AG09309 (cell line): ENCODE results near the gene ZG16B.

Experiments
- DNase-seq: peaks from one replicate; pipeline ENCODE4 v3.0.0-alpha.2; 2010; ENCODE audit warnings: low read depth
- H3K4me3 ChIP-seq: 2 replicates; pipeline ENCODE4 v1.5.1; 2011; ENCODE audit warnings: mild to moderate bottlenecking, low read depth, low read length, moderate library complexity; ENCODE audit not compliant: control insufficient read depth
- TF ChIP-seq, protein P1 (sequence below): IDR thresholded peaks from 2 replicates; pipeline ENCODE4 v1.5.1; 2011; ENCODE audit warnings: mild to moderate bottlenecking, low read depth, low read length, inconsistent platforms; ENCODE audit not compliant: insufficient read depth, control insufficient read depth; ENCODE audit errors: missing control alignments

ZG16B gene

DNA sequence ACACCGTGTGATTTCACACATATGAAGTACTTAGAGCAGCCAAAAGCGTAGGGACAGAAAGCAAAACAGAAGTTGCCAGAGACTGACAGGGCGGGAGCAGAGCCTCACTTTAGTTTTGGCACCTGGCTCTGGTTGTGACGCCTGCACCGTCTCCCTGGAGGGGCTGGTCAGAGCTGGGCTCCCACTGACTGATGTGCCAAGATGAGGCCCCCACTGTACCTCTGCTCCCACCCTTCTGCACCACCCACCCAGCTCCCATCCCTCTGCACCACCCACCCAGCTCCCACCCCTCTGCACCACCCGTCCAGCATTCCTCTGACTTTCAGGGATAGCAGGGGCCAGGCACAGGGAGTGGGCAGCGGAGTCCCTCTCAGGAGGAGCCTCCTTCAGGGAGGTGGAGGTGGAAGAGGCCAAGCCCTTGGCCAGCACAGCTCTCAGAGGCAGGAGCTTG lies 16.3 kb upstream of the ZG16B start:
- no peak for DNase-seq
- no peak overlapping the region for H3K4me3 ChIP-seq
- TF ChIP-seq, protein P1, sequence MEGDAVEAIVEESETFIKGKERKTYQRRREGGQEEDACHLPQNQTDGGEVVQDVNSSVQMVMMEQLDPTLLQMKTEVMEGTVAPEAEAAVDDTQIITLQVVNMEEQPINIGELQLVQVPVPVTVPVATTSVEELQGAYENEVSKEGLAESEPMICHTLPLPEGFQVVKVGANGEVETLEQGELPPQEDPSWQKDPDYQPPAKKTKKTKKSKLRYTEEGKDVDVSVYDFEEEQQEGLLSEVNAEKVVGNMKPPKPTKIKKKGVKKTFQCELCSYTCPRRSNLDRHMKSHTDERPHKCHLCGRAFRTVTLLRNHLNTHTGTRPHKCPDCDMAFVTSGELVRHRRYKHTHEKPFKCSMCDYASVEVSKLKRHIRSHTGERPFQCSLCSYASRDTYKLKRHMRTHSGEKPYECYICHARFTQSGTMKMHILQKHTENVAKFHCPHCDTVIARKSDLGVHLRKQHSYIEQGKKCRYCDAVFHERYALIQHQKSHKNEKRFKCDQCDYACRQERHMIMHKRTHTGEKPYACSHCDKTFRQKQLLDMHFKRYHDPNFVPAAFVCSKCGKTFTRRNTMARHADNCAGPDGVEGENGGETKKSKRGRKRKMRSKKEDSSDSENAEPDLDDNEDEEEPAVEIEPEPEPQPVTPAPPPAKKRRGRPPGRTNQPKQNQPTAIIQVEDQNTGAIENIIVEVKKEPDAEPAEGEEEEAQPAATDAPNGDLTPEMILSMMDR, result no peak

DNA sequence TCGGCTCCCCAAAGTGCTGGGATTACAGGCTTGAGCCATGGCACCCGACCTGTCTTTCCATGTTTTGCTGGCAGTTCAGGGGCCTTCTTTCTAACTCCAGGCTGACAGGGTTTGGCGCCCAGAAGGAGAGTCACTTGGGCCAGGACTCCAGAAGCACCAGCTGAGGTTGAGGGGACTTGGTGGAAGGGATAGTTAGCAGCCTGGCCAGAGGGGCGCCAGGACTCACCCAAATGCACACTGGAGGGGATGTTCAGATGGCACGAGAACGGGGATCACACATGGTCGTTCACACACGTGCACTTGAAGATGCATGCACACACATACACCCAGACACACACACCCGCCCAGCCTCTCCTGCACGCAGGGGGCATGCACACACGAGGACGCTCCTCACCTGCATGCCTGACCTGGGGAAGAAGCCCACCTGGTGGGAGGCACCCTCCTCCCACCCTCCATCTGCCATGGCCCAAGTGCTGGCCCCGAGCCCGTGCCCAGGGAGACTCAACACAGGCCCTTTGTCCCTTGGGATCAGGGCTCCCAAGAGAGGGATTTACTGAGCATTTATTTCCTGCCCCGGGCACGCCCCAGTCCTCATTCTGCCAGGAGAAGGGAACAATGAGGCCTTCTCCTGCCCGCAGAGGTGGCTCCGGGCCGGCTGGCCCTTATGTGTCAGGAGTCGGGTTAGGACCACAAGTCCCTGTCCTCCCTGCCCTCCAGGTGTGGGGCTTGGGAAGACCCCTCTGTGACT lies 15.4 kb upstream of the ZG16B start:
- DNase-seq, result no peak
- TF ChIP-seq, protein P1, result no peak
- H3K4me3 ChIP-seq, result no peak overlapping the region

DNA sequence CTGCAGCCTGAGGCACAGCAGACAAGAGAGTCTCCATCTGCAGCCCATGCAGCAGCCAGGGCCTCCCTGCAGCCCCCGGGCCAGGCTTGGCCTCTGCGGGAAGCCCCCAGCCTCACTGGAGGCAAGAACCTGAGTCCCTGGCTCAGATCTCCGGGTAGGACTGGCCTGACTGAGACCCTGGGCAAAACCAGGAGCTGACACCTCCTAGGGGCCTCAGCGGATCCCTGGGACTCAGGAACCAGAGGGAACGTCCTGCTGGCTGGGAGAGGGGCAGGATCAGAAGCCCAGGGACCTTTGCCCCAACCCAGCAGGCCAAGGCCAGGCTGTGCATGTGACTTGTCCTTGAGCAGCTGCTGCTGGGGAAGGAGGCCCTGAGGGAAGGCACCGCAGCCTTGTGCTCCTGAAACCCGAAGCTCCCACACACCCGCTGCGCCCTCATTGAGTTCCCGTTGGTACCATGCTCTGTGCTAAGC lies 14.8 kb upstream of the ZG16B start:
- H3K4me3 ChIP-seq, result no peak overlapping the region
- DNase-seq, result no peak

DNA sequence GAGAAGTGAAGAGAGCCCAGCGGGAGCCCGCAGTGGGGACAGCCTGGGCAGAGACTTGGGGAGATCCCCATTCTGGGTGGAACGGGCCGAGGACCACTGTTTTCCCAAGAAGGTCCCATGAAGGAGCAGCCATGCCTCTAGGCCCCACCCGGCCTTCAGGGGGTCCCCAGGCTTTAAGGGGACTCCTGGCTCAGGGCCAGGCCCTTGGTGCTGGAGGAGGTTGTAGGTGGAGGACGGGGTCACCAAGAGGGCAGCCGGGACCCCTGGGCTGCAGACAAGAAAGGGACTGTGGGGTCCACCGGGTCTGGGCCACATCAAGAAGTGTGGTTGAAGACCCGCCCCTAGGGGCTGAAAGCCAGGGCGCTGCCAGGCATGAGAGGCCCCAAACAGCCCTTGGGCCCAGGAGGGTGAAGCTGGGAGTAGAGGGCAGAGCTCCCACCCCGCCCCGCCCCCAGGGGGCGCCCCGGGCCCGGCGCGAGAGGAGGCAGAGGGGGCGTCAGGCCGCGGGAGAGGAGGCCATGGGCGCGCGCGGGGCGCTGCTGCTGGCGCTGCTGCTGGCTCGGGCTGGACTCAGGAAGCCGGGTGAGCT lies 13.3 kb upstream of the ZG16B start, which contains the start of gene PRSS21:
TSS of gene PRSS21 (plus strand) at position 487 of the 589 bp plus-strand sequence. CDS start at position 519, 32 bp downstream.
- DNase-seq, result no peak
- TF ChIP-seq, protein P1, result no peak
- no peak within 1 kb of the TSS for H3K4me3 ChIP-seq

More for the DNA sequence above, 14.8 kb upstream of the ZG16B start:
- TF ChIP-seq, protein P1, result no peak

DNA sequence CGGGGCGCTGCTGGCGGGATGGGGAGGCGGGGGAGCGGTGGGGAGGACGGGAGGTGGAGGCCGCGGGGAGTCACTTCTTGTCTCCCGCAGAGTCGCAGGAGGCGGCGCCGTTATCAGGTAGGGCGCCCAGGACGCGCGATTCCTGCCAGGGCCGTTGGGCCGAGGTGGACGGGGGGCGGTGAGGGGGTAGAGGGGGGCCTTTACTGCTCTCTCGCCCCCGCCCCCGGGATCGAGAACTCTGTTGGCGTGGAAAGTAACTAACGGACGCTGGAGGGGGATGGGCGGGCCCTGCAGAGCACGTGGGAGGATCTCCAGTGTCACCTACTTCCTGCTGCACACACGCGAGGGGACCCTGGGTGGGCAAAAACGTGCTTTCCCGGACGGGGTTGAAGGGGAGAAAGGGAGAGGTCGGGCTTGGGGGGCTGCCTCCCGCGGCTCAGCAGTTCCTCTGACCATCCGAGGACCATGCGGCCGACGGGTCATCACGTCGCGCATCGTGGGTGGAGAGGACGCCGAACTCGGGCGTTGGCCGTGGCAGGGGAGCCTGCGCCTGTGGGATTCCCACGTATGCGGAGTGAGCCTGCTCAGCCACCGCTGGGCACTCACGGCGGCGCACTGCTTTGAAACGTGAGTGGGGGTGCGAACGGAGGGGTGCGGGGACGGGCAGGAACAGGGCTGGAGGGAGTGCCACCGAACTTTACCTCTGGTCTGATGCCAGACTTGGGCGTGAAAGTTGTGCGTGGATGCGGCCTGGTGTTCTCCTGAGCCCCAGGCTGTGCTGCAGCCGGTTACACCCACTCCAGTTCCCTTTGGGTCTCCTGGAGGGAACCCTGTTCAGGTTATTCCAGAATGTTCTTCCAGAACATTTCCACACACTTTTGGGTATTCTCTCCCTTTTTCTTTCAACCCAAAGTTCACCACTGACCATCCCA lies 12.5 kb upstream of the ZG16B start:
- TF ChIP-seq, protein P1, result no peak
- no peak overlapping the region for H3K4me3 ChIP-seq
- DNase-seq, result no peak

DNA sequence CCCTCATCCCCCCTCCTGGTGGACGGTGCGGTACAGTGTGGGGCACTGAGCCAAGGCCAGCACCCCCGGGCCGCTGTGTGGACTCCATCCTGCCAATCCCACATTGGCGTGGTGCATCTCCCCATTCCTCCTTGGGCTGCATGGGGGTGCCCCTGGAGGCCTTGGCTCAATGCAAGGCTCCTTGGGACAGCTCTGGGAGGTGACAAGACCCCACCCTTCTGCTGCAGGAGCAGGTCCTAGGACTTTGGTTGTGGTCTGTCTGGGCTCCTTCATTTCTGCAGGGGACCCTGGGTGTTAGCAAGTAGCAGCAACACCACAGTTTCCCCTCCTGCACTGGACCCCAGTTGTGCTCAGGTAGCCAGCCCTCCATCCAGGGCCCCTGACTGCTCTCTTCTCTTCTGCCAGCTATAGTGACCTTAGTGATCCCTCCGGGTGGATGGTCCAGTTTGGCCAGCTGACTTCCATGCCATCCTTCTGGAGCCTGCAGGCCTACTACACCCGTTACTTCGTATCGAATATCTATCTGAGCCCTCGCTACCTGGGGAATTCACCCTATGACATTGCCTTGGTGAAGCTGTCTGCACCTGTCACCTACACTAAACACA lies 11.7 kb upstream of the ZG16B start:
- H3K4me3 ChIP-seq, result no peak overlapping the region
- TF ChIP-seq, protein P1, result no peak
- no peak for DNase-seq
